GM23338 (cell line): Measurements from ENCODE around the gene SCAANT1.

ENCODE experiments used
- CTCF ChIP-seq, 2 experiments: fragments of 200-600 bp in 1 of 2; sonication (generic) in 1 of 2; conservative IDR thresholded peaks; 2 replicates each; pipeline versions ENCODE4 v1.5.1 to v1.6.1; 2016 to 2017; ENCODE audit warnings: antibody characterized with exemption in 2 of 2, low read depth in 2 of 2, mild to moderate bottlenecking in 2 of 2, moderate library complexity in 1 of 2
- EZH2 ChIP-seq: fragments of 200-600 bp; sonication (generic); IDR thresholded peaks from one replicate; pipeline ENCODE4 v1.8.0; 2017; ENCODE audit warnings: antibody characterized with exemption, mild to moderate bottlenecking, low read depth; ENCODE audit not compliant: unreplicated experiment
- EZH2phosphoT487 ChIP-seq: fragments of 200-600 bp; sonication (generic); IDR thresholded peaks from one replicate; pipeline ENCODE4 v1.8.1; 2018; ENCODE audit warnings: antibody characterized with exemption; ENCODE audit not compliant: unreplicated experiment
- JUNB ChIP-seq: IDR thresholded peaks from one replicate; pipeline ENCODE4 v1.6.1; 2016; ENCODE audit warnings: antibody characterized with exemption; ENCODE audit not compliant: unreplicated experiment
- NANOG ChIP-seq: IDR thresholded peaks from 2 replicates; pipeline ENCODE4 v1.6.1; 2016; ENCODE audit warnings: antibody characterized with exemption, borderline replicate concordance
- POLR2AphosphoS5 ChIP-seq: IDR thresholded peaks from 2 replicates; pipeline ENCODE4 v1.6.1; 2016; ENCODE audit warnings: antibody characterized with exemption, low read depth
- REST ChIP-seq: IDR thresholded peaks from one replicate; pipeline ENCODE4 v1.6.1; 2018; ENCODE audit warnings: antibody characterized with exemption; ENCODE audit not compliant: unreplicated experiment
- ZNF114 ChIP-seq: fragments of 250-450 bp; sonication (Bioruptor Pico); IDR thresholded peaks from 2 replicates; pipeline ENCODE4 v1.5.0; 2020; ENCODE audit warnings: mild to moderate bottlenecking, moderate library complexity
- ZNF331 ChIP-seq: fragments of 250-450 bp; sonication (Bioruptor Pico); IDR thresholded peaks from 2 replicates; pipeline ENCODE4 v1.5.0; 2020; ENCODE audit warnings: low read depth, mild to moderate bottlenecking, moderate library complexity
- TF ChIP-seq, protein P1 (sequence below): IDR thresholded peaks from 2 replicates; pipeline ENCODE4 v1.6.1; 2016; ENCODE audit warnings: antibody characterized with exemption

DNA sequence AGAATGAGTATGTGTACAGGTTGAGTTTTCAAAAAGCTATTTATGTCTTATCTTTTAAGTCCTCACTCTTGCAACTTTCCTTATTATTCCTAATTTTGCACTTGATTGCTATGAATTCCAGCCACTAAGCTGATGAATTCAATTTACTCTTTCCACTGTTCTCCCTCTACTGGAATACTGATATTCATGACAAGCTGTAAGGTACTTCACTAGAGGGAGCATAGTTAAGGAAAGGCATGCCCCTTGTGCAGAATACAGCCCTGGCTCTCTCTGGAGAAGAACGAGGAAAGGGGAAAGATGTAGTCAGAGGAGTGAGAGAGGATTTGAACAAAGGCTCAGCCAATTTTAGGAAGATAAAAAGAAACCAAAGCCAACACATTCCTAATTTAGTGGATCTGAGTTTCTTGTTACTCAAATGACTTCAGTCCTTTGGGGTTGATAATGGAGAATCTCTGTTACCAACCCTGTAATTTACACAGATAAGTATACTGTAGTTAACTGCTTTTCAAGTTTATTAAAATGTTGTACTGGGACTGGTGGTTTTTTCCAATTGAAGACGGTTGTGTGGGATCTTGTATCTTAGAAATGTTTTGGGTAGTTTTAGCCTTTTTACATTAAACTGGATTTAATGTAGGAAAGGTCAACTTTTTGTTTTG lies 4.0 kb downstream of the SCAANT1 start:
- TF ChIP-seq POLR2AphosphoS5 (no peak), CTCF (conservative IDR thresholded peaks at IDR 0.05; ENCODE audit: low read depth in 2 of 2) (peak; percentile 17 to 27; a peak in 2 of 4 replicates), EZH2 (no peak), REST (no peak), ZNF114 (CRISPR knock-in tag) (no peak), ZNF331 (no peak), JUNB (no peak), EZH2phosphoT487 (no peak), NANOG (no peak)
- TF ChIP-seq, protein P1, sequence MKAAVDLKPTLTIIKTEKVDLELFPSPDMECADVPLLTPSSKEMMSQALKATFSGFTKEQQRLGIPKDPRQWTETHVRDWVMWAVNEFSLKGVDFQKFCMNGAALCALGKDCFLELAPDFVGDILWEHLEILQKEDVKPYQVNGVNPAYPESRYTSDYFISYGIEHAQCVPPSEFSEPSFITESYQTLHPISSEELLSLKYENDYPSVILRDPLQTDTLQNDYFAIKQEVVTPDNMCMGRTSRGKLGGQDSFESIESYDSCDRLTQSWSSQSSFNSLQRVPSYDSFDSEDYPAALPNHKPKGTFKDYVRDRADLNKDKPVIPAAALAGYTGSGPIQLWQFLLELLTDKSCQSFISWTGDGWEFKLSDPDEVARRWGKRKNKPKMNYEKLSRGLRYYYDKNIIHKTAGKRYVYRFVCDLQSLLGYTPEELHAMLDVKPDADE: no peak
